Measurements from ENCODE around the gene CNGA4. TPM values are rescaled to one million over a fixed set of nuclear protein-coding genes. Genes with fewer than 3 reads are reported as not detected.

Gene CNGA4
- total and polyA plus RNA-seq, 8 donors: 0.12 to 0.46 (median 0.22) TPM

DNA sequence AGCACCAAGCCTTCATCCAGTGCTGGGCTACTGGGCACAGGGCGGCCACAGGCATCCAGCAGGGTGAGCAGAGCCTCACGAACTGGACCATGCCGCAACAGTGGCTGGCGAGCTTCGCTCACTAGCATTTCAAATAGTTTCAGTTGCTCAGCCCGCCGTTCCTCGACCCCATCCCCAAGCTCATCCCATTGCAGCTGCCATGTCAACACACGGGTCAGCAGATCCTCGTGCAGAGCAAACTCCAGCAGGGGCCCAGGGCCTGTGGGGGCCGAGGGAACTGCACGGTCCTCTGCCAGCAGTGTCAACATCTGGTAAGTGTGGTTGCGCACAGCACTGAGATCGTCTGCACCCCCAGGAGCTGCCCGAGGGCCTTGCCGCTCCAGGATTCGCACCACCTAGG lies 15.0 kb upstream of the CNGA4 start:
- intact Hi-C loops (cut with DNase I): no loop called here
- 91 to 94% methylated on average over 15 to 17 of the region's 17 CpGs for WGBS, 2 donors
- no peak for FAIRE-seq

GRCh38 chr11:6224421-6224820 lies 14.5 kb upstream of the CNGA4 start:
- TF ChIP-seq, protein P1, sequence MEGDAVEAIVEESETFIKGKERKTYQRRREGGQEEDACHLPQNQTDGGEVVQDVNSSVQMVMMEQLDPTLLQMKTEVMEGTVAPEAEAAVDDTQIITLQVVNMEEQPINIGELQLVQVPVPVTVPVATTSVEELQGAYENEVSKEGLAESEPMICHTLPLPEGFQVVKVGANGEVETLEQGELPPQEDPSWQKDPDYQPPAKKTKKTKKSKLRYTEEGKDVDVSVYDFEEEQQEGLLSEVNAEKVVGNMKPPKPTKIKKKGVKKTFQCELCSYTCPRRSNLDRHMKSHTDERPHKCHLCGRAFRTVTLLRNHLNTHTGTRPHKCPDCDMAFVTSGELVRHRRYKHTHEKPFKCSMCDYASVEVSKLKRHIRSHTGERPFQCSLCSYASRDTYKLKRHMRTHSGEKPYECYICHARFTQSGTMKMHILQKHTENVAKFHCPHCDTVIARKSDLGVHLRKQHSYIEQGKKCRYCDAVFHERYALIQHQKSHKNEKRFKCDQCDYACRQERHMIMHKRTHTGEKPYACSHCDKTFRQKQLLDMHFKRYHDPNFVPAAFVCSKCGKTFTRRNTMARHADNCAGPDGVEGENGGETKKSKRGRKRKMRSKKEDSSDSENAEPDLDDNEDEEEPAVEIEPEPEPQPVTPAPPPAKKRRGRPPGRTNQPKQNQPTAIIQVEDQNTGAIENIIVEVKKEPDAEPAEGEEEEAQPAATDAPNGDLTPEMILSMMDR (IDR thresholded peaks at IDR 0.05): no peak
- no peaks in the 10 kb centered on the region for H3K27me3 ChIP-seq
- FAIRE-seq: no peak
- no peak overlapping the region for H3K27ac ChIP-seq
- intact Hi-C loops (cut with DNase I): no loop called here
- H3K9me3 ChIP-seq: no peaks in the 10 kb centered on the region
- no peak overlapping the region for H3K4me3 ChIP-seq
- H3K36me3 ChIP-seq: peaks cover 0 to 22% (median 10%) of the 10 kb centered on the region in 3 donors
- no peak for ATAC-seq
- no peaks in the 10 kb centered on the region for H3K4me1 ChIP-seq
- 90 to 94% methylated on average over 3 of the region's 3 CpGs for WGBS, 2 donors
- no peak for DNase-seq

More for the DNA sequence above, 15.0 kb upstream of the CNGA4 start:
- Histone ChIP-seq H3K9me3 (no peaks in the 10 kb centered on the region), H3K27ac (no peak overlapping the region), H3K4me1 (no peaks in the 10 kb centered on the region), H3K4me3 (no peak overlapping the region), H3K36me3 (peaks cover 0 to 26% (median 10%) of the 10 kb centered on the region in 3 donors), H3K27me3 (no peaks in the 10 kb centered on the region)
- TF ChIP-seq, protein P1 (IDR thresholded peaks at IDR 0.05): no peak
- no peak for ATAC-seq
- peak in 1 of 6 donors; percentile 44 for DNase-seq

- H3K4me1 ChIP-seq: no peaks in the 10 kb centered on the region
- TF ChIP-seq, protein P1 (IDR thresholded peaks at IDR 0.05): no peak
- no peak overlapping the region for H3K27ac ChIP-seq
- FAIRE-seq (no peak), DNase-seq (no peak), ATAC-seq (no peak)
- H3K27me3 ChIP-seq: no peaks in the 10 kb centered on the region
- no peaks in the 10 kb centered on the region for H3K9me3 ChIP-seq
- 46 to 47% methylated on average over 1 of the region's 1 CpG for WGBS, 2 donors
- intact Hi-C loops (cut with DNase I): no loop called here
- peaks cover 0 to 19% (median 10%) of the 10 kb centered on the region in 3 donors for H3K36me3 ChIP-seq
- H3K4me3 ChIP-seq: no peak overlapping the region
Observed at GRCh38 chr11:6225024-6225423, 13.9 kb upstream of the CNGA4 start.

GRCh38 chr11:6225896-6226295 lies 13.0 kb upstream of the CNGA4 start:
- ATAC-seq: no peak
- TF ChIP-seq, protein P1 (IDR thresholded peaks at IDR 0.05): no peak
- WGBS, 2 donors: 59 to 68% methylated on average over 2 of the region's 2 CpGs
- no peak overlapping the region for H3K4me3 ChIP-seq
- H3K4me1 ChIP-seq: peaks cover 0 to 3% (median 0%) of the 10 kb centered on the region in 3 donors
- no peak for DNase-seq
- no peak for FAIRE-seq
- peaks cover 0 to 19% (median 10%) of the 10 kb centered on the region in 3 donors for H3K36me3 ChIP-seq
- H3K9me3 ChIP-seq: no peaks in the 10 kb centered on the region
- no peak overlapping the region for H3K27ac ChIP-seq
- intact Hi-C loops (cut with DNase I): no loop called here
- no peaks in the 10 kb centered on the region for H3K27me3 ChIP-seq

DNA sequence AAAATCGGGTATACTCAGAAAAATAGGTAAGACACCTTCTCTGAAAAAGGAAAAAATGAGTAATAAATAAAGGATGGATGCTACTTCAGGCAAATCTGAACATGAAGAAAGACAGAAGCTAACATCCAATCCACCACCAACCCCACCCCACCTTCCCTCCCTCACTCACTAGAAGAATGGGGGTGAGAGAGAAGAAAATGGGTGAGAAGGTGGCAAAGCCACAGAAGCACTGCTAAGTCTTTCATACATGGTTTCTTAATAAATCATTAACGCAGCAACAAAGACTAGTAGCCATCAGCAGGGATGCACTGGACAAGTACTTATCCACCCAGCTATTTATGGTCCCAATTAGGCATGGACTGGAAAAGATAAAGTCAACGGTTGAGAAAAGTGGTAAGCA lies 10.4 kb upstream of the CNGA4 start:
- peaks cover 0 to 9% (median 5%) of the 10 kb centered on the region in 3 donors for H3K4me1 ChIP-seq

More for the DNA sequence above, 10.4 kb upstream of the CNGA4 start:
- intact Hi-C loops (cut with DNase I): no loop called here
- Histone ChIP-seq H3K27me3 (no peaks in the 10 kb centered on the region), H3K4me3 (no peak overlapping the region), H3K36me3 (peaks cover 0 to 6% (median 0%) of the 10 kb centered on the region in 3 donors), H3K9me3 (no peaks in the 10 kb centered on the region), H3K27ac (no peak overlapping the region)
- WGBS, 2 donors: 42 to 70% methylated on average over 3 of the region's 3 CpGs
- ATAC-seq (no peak), DNase-seq (no peak), FAIRE-seq (no peak)
- TF ChIP-seq, protein P1 (IDR thresholded peaks at IDR 0.05): no peak
